Measurements from ENCODE around the gene TMOD3.

- no peak for TF ChIP-seq MAX (IDR thresholded peaks at IDR 0.05)
- no peak for TF ChIP-seq TP53 (CRISPR knock-in tag; IDR thresholded peaks at IDR 0.05)
- TF ChIP-seq CTCF (IDR thresholded peaks at IDR 0.05), result no peak
- TF ChIP-seq ZC3H11A (IDR thresholded peaks at IDR 0.05), result no peak
- no peak for TF ChIP-seq RCOR1 (IDR thresholded peaks at IDR 0.05; ENCODE audit: low read depth, low read length)
- no peak for TF ChIP-seq MAFK (IDR thresholded peaks at IDR 0.05; ENCODE audit: partially characterized antibody)
- TF ChIP-seq CHD2 (IDR thresholded peaks at IDR 0.05; ENCODE audit: low read length, partially characterized antibody), result no peak
- TF ChIP-seq RFX5 (IDR thresholded peaks at IDR 0.05), result no peak
- TF ChIP-seq PBX3 (IDR thresholded peaks at IDR 0.05), result no peak
- no peak for TF ChIP-seq CHD4 (IDR thresholded peaks at IDR 0.05; ENCODE audit: borderline replicate concordance)
- TF ChIP-seq RAD21 (conservative IDR thresholded peaks at IDR 0.05 in 1 of 2, IDR thresholded peaks at IDR 0.05 in 1 of 2), result no peak
These were observed 26.2 kb downstream of the TMOD3 start for GRCh38 chr15:51855612-51856011.
